Astrocyte (in vitro differentiated cells and primary cell): ENCODE data around the gene MTMR4.

Source experiments
- CTCF ChIP-seq: IDR thresholded peaks from 2 replicates; pipeline ENCODE4 v1.5.1; 2011; ENCODE audit warnings: low read depth, mild to moderate bottlenecking, inconsistent platforms, low read length, moderate library complexity; ENCODE audit not compliant: insufficient read depth
- EZH2 ChIP-seq: IDR thresholded peaks from 2 replicates; pipeline ENCODE4 v1.6.1; 2012; ENCODE audit warnings: mild to moderate bottlenecking, low read length, inconsistent platforms; ENCODE audit not compliant: insufficient read depth

- TF ChIP-seq CTCF, result no peak
- no peak for TF ChIP-seq EZH2
Measured at GRCh38 chr17:58527949-58528348, 13.5 kb upstream of the MTMR4 start.
